GM18867 (cell line): ENCODE results near the gene SCUBE2.

Experiments
- ATAC-seq: cut with Tn5 transposase; IDR thresholded peaks from one replicate; pipeline ENCODE4 v1.9.1; 2021; ENCODE audit warnings: mild to moderate bottlenecking, moderate library complexity; ENCODE audit not compliant: unreplicated experiment

SCUBE2 gene

GRCh38 chr11:9049959-9050358 is 41.4 kb downstream of the SCUBE2 start:
- ATAC-seq: no peak

DNA sequence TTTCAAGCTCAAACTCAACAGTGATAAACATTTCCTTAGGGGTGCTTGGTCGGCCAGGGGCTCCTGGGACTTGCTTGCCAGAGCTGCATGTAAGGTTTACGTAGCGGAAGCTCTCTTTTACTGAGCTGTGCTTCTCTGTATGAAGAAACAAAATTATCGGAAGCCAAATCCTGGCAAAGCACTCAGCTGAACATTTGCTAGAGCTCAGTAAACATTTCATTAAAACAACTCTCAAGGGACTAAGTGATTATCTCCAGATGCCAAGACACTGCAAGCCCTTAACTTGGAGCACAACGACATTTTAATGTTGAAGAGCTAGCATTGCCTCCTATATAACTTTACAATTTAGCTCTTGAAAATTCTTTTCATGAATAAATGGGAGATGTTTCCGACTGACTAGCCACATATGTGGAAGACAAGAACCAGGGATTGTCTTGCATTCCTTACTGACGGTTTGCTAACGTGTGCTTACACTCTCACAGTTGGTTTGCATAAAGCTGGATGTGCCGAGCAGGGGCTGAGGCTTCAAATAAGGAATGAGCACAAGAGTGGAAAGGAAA is 43.4 kb downstream of the SCUBE2 start:
- no peak for ATAC-seq

DNA sequence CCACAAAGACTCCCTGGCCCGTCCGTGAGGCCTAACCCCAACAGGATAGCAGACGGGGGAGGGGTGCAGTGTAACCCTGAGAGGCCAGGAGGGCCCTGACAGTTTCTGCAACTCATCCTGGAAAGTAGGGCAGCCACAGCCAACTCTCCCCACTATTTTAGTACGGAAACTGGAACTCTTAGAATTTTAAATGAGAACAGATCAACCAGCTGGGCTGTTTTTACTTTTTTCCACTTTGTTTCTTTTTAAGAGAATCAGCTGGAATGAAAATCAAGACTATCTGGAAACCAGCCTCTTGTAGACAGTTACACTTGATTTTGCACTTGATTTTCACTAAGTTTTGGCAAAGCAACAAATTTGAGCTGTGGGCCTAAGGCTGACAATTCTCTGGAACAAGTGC is 44.9 kb downstream of the SCUBE2 start:
- ATAC-seq: no peak

DNA sequence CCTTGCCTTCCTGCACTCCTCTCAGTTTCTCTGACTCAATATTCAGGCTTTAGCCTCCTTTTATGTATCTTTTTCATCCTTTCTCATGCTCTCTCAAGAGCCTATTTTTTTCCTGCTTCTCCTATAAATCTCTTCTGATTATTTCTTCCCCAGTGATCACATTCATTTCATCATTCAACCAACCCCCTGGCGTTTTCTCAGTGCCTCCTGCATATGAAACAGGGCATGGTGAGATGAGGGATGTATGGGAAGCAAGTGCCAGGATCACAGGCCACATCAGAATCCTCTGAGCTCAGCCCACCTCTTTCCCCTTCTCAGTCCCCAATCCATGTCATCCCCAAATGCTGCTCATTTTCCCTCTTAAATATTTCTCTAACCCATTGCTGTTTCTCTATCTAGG is 48.9 kb downstream of the SCUBE2 start:
- no peak for ATAC-seq

DNA sequence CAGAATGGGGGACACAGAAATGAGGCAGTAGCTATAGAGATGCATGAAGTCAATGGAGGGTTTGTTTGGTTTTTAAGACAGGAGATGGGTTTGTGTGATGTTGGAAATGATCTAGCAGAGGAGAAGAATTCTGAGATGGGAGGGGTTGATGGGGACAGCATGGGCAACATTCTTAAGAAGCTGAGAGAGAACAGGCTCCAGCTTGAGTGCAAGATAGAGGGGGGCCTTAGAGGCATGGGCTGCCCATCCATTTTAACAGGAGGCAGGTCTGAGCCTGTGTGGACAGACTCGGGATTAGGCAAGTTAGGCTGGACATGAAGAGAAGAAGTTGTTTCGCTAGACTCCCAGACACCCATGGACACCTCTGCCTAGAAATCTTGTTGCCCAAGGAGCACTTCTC is 49.7 kb downstream of the SCUBE2 start:
- ATAC-seq: no peak

- no peak for ATAC-seq
Measured at GRCh38 chr11:9040410-9040809, 51.0 kb downstream of the SCUBE2 start.

- ATAC-seq: no peak
Measured at GRCh38 chr11:9039863-9040262, 51.5 kb downstream of the SCUBE2 start.

- no peak for ATAC-seq
Measured at GRCh38 chr11:9039198-9039597, 52.2 kb downstream of the SCUBE2 start.

DNA sequence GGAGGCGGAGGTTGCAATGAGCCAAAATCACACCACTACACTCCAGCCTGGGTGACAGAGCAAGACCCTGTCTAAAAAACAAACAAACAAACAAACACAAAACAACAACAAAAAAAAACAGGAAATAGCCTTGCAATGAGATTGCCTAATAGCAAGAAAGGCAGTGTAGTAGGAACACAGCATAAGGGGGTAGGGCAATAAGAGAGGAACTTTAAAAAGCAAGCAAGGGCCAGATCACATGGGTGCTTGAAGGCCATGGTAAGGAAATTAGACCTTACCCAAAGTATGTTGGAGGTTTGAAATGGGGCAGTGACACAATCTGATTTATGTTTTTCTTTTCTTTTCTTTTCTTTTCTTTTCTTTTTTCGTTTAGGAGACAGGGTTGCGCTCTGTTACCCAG is 52.9 kb downstream of the SCUBE2 start:
- ATAC-seq: no peak

DNA sequence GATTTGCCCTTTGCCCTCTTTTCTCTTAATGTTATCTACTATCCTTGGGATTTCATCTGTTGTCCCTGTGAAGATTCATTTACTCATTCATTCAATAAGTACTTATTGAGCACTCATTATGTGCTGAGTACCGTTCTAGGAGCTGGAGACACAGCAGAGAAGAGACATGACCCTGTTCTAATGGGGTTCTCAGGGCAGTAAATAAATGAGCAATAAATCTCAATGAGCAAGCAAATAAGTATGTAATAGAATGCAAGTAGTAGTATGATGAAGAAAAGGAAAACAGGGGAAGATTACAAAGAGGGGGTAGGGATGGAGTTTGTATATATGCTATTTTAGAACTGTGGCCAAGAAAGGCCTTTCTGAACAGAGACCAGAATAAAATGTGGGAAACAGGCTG is 53.4 kb downstream of the SCUBE2 start:
- no peak for ATAC-seq

- ATAC-seq: no peak
Measured at GRCh38 chr11:9037046-9037780, 54.2 kb downstream of the SCUBE2 start.

- ATAC-seq: no peak
Measured at GRCh38 chr11:9030601-9031000, 60.8 kb downstream of the SCUBE2 start.

GRCh38 chr11:9029422-9029821 is 62.0 kb downstream of the SCUBE2 start:
- ATAC-seq: no peak

GRCh38 chr11:9028581-9028980 is 62.8 kb downstream of the SCUBE2 start:
- no peak for ATAC-seq

- no peak for ATAC-seq
Measured at GRCh38 chr11:9025101-9025850, 66.1 kb downstream of the SCUBE2 start.

DNA sequence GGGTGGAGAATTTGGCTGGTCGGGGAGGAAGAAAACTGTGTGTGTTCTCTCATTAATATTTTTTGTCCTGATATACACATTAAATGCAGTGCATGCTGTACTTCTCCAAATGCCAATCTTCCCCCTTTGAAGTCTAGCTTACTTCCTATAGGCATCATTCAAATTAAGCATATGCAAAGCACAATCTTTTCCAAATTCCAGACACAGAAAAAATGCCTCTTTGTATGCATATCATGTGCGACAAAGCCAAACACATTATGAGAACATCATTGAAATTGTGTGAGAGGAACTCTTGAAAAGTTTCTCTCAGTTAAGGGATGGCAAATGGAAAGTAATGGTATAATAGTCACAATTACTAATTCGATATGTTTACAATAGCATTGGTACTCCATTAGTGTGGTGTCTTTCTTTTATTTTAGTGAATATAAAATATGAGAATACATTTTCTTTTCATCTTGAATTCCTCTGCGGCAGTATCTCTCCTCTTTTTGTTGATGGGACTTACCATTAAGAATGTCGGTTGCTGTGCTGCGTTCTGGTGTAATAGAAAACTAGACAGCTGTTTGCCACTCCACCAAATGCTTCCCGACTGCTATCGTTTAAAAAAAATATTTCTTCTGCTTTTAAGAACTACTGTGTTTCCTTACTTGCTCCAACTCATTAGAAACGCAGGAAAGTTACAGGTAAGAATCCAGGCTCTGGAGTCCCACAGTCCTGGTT is 68.3 kb downstream of the SCUBE2 start:
- ATAC-seq: no peak

- no peak for ATAC-seq
Measured at GRCh38 chr11:9020916-9021315, 70.5 kb downstream of the SCUBE2 start.

GRCh38 chr11:9019861-9020260 is 71.5 kb downstream of the SCUBE2 start:
- ATAC-seq: no peak

GRCh38 chr11:9017773-9018172 is 73.6 kb downstream of the SCUBE2 start:
- no peak for ATAC-seq

GRCh38 chr11:9016916-9017642 is 74.3 kb downstream of the SCUBE2 start:
- ATAC-seq: no peak

GRCh38 chr11:9015677-9016076 is 75.7 kb downstream of the SCUBE2 start:
- peak; percentile 53 for ATAC-seq
